Lower leg skin (tissue), 3 donors: ENCODE results near the gene TMEM138.

ENCODE experiments used
- POLR2A ChIP-seq, 2 donors: fragments of 450-650 bp; IDR thresholded peaks; one replicate each; pipeline ENCODE4 v1.6.1; 2016 to 2017; ENCODE audit warnings: antibody characterized with exemption in 2 of 2, mild to moderate bottlenecking in 1 of 2, moderate library complexity in 1 of 2
- TF ChIP-seq, protein P1 (sequence below), 3 donors: fragments of 450-650 bp; IDR thresholded peaks; one replicate each; pipeline ENCODE4 v1.5.1; 2016; ENCODE audit warnings: antibody characterized with exemption in 3 of 3, mild to moderate bottlenecking in 3 of 3, moderate library complexity in 2 of 3

DNA sequence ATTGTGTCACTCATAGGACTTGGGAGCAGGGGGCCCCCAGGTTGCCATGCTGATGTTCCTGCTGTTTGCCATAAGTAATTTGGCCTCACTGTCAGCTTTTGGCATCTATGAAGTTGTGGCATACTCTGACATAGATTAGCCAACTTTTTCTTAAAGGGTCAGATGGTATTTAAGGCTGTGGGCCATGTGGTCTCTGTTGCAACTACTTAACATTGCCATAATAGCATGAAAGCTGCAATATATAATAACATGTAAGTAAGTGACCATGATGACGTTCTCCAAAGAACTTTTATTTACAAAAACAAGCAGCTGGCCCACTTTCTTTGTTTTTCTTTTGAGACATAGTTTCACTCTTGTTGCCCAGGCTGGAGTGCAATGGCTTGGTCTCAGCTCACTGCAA lies 28.0 kb downstream of the TMEM138 start:
- no peak for TF ChIP-seq POLR2A (IDR thresholded peaks at IDR 0.05)
- TF ChIP-seq, protein P1, sequence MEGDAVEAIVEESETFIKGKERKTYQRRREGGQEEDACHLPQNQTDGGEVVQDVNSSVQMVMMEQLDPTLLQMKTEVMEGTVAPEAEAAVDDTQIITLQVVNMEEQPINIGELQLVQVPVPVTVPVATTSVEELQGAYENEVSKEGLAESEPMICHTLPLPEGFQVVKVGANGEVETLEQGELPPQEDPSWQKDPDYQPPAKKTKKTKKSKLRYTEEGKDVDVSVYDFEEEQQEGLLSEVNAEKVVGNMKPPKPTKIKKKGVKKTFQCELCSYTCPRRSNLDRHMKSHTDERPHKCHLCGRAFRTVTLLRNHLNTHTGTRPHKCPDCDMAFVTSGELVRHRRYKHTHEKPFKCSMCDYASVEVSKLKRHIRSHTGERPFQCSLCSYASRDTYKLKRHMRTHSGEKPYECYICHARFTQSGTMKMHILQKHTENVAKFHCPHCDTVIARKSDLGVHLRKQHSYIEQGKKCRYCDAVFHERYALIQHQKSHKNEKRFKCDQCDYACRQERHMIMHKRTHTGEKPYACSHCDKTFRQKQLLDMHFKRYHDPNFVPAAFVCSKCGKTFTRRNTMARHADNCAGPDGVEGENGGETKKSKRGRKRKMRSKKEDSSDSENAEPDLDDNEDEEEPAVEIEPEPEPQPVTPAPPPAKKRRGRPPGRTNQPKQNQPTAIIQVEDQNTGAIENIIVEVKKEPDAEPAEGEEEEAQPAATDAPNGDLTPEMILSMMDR (IDR thresholded peaks at IDR 0.05), result no peak
